Osteoblast (primary cell): ENCODE results near the gene MPC1L. TPM values are rescaled to one million over a fixed set of nuclear protein-coding genes. Genes with fewer than 3 reads are reported as not detected.

Experiments used
- DNase-seq: peaks from one replicate; pipeline ENCODE4 v3.0.0; 2011; ENCODE audit warnings: low spot score, mixed read lengths; ENCODE audit not compliant: insufficient read length; ENCODE audit errors: missing footprints
- H2AFZ ChIP-seq: 2 replicates; pipeline ENCODE4 v1.6.0; 2011; ENCODE audit warnings: mild to moderate bottlenecking, low read length
- H3K27ac ChIP-seq: 2 replicates; pipeline ENCODE4 v1.5.1; 2011; ENCODE audit warnings: mild to moderate bottlenecking, low read depth, low read length, moderate library complexity
- H3K27me3 ChIP-seq: 2 replicates; pipeline ENCODE4 v1.6.0; 2012; ENCODE audit warnings: mild to moderate bottlenecking, control low read depth, inconsistent platforms, low read length, moderate library complexity; ENCODE audit not compliant: insufficient read depth
- H3K36me3 ChIP-seq: 2 replicates; pipeline ENCODE4 v1.5.1; 2011; ENCODE audit warnings: mild to moderate bottlenecking, low read length, control low read depth, moderate library complexity; ENCODE audit not compliant: insufficient read depth
- H3K4me1 ChIP-seq: 2 replicates; pipeline ENCODE4 v1.5.1; 2011; ENCODE audit warnings: mild to moderate bottlenecking, low read length, control low read depth, moderate library complexity; ENCODE audit not compliant: insufficient read depth
- H3K4me2 ChIP-seq: 2 replicates; pipeline ENCODE4 v1.6.0; 2011; ENCODE audit warnings: mild to moderate bottlenecking, low read length; ENCODE audit not compliant: insufficient read depth
- H3K4me3 ChIP-seq: fragments of 200-600 bp; sonication (generic); 3 replicates; pipeline ENCODE4 v1.5.1; 2012; ENCODE audit warnings: mild to moderate bottlenecking, low read length, inconsistent platforms; ENCODE audit not compliant: insufficient read depth
- H3K79me2 ChIP-seq: 2 replicates; pipeline ENCODE4 v1.6.0; 2012; ENCODE audit warnings: mild to moderate bottlenecking, low read length, control low read depth, inconsistent platforms; ENCODE audit not compliant: insufficient read depth
- H3K9me3 ChIP-seq: 2 replicates; pipeline ENCODE4 v1.5.1; 2011; ENCODE audit warnings: low read depth, low read length, control low read depth
- H4K20me1 ChIP-seq: 2 replicates; pipeline ENCODE4 v1.6.0; 2012; ENCODE audit warnings: mild to moderate bottlenecking, low read length, control low read depth; ENCODE audit not compliant: insufficient read depth
- total RNA-seq: library from RNA; depleted of rRNA; stranded (reverse); fragments of >200 nt; gene quantifications from 2 replicates; pipeline ENCODE4 v1.2.3, GENCODE V29; 2012
- TF ChIP-seq, protein P1 (sequence below): IDR thresholded peaks from 2 replicates; pipeline ENCODE4 v1.5.1; 2011; ENCODE audit warnings: mild to moderate bottlenecking, low read depth, low read length, moderate library complexity; ENCODE audit errors: extremely low read depth

MPC1L gene
- total RNA-seq, 1 donor = not detected

GRCh38 chrX:40644821-40645358, 21.7 kb downstream of the MPC1L start:
- H3K79me2 ChIP-seq = peaks cover 57% of the 10 kb centered on the region
- H2AFZ ChIP-seq = no peak overlapping the region
- peaks cover 6% of the 10 kb centered on the region for H3K36me3 ChIP-seq

GRCh38 chrX:40646489-40647306, 23.5 kb downstream of the MPC1L start:
- TF ChIP-seq, protein P1, sequence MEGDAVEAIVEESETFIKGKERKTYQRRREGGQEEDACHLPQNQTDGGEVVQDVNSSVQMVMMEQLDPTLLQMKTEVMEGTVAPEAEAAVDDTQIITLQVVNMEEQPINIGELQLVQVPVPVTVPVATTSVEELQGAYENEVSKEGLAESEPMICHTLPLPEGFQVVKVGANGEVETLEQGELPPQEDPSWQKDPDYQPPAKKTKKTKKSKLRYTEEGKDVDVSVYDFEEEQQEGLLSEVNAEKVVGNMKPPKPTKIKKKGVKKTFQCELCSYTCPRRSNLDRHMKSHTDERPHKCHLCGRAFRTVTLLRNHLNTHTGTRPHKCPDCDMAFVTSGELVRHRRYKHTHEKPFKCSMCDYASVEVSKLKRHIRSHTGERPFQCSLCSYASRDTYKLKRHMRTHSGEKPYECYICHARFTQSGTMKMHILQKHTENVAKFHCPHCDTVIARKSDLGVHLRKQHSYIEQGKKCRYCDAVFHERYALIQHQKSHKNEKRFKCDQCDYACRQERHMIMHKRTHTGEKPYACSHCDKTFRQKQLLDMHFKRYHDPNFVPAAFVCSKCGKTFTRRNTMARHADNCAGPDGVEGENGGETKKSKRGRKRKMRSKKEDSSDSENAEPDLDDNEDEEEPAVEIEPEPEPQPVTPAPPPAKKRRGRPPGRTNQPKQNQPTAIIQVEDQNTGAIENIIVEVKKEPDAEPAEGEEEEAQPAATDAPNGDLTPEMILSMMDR = no peak
- Histone ChIP-seq H3K4me3 (peak overlapping the region; percentile 84), H3K27me3 (no peaks in the 10 kb centered on the region), H3K36me3 (peaks cover 4% of the 10 kb centered on the region), H3K79me2 (peaks cover 42% of the 10 kb centered on the region), H3K9me3 (no peaks in the 10 kb centered on the region), H4K20me1 (peaks cover 12% of the 10 kb centered on the region), H3K27ac (peak overlapping the region; percentile 68), H2AFZ (peak overlapping the region; percentile 28), H3K4me2 (peak overlapping the region; percentile 91), H3K4me1 (peaks cover 28% of the 10 kb centered on the region)
- DNase-seq = peak; percentile 72

More at GRCh38 chrX:40644821-40645358, 21.7 kb downstream of the MPC1L start:
- peak overlapping the region; percentile 30 for H3K27ac ChIP-seq
- no peaks in the 10 kb centered on the region for H3K9me3 ChIP-seq
- peaks cover 18% of the 10 kb centered on the region for H4K20me1 ChIP-seq
- peak overlapping the region; percentile 81 for H3K4me2 ChIP-seq
- DNase-seq = peak; percentile 94
- H3K27me3 ChIP-seq = no peaks in the 10 kb centered on the region
- TF ChIP-seq, protein P1 = no peak
- H3K4me3 ChIP-seq = peak overlapping the region; percentile 60
- H3K4me1 ChIP-seq = peaks cover 28% of the 10 kb centered on the region

DNA sequence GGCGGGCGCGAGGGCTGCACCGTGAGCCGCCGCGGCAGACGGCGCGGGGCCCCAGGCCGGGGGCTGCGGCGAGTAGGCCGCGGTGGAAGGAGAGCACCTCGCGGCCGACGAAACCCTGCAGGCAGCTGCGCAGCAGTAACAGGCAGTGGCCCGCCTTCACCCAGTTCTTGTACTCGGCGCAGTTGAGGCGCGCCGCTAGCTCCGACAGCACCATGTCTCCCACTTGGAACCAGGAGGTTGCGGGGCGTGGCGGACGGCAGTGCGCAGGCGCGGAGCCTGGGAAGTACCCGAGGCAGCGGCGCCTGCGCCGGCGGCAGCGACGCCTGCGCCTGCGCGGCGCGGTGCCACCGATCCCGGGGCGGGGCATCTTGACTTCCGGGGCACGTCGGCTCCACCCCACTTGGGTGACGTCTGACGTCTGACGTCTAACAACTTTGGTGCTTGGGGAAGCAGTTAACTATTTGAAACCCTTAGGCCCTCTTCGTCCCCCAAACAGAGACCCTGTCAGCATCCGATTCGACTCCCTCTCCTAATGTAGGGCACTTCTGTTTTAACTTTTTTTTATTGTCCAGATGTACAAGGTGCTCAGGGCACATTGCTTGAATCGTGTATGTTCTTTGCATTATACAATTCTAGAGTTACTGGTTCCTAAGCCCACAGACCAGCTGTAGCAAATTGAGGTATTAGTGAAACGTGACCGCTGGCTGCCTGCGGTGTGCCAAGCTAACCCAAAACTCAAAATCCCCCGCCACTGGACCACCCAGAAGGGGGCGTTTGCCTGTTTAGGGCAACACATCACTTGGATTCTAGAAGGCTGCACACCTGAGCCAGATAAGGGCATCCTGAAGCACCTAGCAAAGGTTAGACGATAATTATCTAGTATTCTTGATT, 24.3 kb downstream of the MPC1L start, which contains the start of gene CXorf38:
CXorf38 (minus strand) TSS at position 255 of the 891 bp plus-strand sequence; CDS start at position 214, 41 bp downstream.
- H4K20me1 ChIP-seq = peaks cover 8% of the 10 kb centered on the region
- TF ChIP-seq, protein P1 = no peak
- DNase-seq = peak; percentile 97

More for the DNA sequence above, 24.3 kb downstream of the MPC1L start, which contains the start of gene CXorf38:
- Histone ChIP-seq H3K4me2 (peak within 1 kb of the TSS; percentile 91), H3K4me1 (peaks cover 28% of the 10 kb centered on the region), H3K9me3 (no peaks in the 10 kb centered on the region), H3K27ac (peak within 1 kb of the TSS; percentile 79), H3K27me3 (no peaks in the 10 kb centered on the region), H3K79me2 (peaks cover 34% of the 10 kb centered on the region), H3K36me3 (no peaks in the 10 kb centered on the region), H2AFZ (peak within 1 kb of the TSS; percentile 76), H3K4me3 (peak within 1 kb of the TSS; percentile 84)
